ENCODE data around the gene CALHM1.

CALHM1 gene

DNA sequence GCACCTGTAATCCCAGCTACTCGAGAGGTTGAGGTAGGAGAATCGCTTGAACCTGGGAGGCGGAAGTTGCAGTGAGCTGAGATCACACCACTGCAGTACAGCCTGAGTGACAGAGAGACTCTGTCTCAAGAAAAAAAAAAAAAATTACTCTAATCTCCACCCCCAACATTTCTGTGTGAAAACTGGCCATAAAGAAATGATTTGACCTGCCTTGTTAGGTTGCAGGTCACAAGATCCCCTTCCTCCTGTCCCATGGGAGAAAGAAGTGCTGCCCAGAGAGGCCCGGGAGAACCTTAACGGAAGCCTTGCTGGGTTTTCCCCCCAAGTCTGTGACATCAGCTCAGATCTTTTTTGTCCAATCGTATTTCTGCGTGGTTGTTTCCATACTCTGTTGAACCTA, 8.7 kb upstream of the CALHM1 start:
- Histone ChIP-seq H3K4me2 (ENCODE audit: low read depth, low read length) (no peak overlapping the region), H3K9me3 (replicated peaks; ENCODE audit: insufficient read depth, low read length) (no peaks in the 10 kb centered on the region), H3K79me2 (ENCODE audit: low read length) (no peaks in the 10 kb centered on the region), H4K20me1 (ENCODE audit: insufficient read depth, low read length) (no peaks in the 10 kb centered on the region), H3K9ac (ENCODE audit: low read length) (no peak overlapping the region), H3K4me3 (ENCODE audit: low read length) (no peak overlapping the region), H3K9me2 (replicated peaks; ENCODE audit: insufficient read depth, low read length) (no peaks in the 10 kb centered on the region), H3K36me3 (replicated peaks; ENCODE audit: insufficient read depth, low read length) (no peaks in the 10 kb centered on the region), H2AFZ (ENCODE audit: low read length) (no peak overlapping the region), H3K4me1 (ENCODE audit: low read length) (peaks cover 16% of the 10 kb centered on the region), H3K27ac (ENCODE audit: low read length) (no peak overlapping the region), H3F3A (ENCODE audit: insufficient read depth, low read length) (peaks cover 21% of the 10 kb centered on the region), H3K27me3 (replicated peaks; ENCODE audit: insufficient read depth, low read length) (no peaks in the 10 kb centered on the region)
- TF ChIP-seq EZH2 (optimal IDR thresholded peaks at IDR 0.05; ENCODE audit: low read depth, low read length) (no peak), EZH2phosphoT487 (IDR thresholded peaks at IDR 0.05; ENCODE audit: low read length) (no peak), CTCF (IDR thresholded peaks at IDR 0.05; ENCODE audit: low read length) (no peak)
- no peak for DNase-seq

DNA sequence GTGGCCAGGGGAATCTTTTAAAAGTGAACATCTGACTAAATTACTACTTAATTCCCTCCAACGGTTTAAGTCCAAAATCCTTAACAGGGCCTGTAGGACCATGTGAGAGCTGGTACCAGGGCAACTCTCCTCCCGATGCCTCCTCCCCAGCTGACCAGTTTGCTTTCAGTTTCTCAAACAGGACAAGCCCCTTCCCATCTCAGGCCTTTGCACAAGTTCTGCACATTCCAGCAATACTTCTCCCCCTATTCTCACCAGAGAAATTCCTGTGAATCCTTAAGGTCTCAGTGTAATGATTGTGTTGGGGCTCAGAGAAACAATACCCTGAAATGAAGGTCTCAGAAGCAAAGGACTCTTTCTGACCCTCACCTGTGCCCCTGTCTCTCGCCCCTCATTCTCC, 8.0 kb upstream of the CALHM1 start:
- H3K4me3 ChIP-seq (ENCODE audit: low read length) = no peak overlapping the region
- peaks cover 14% of the 10 kb centered on the region for H3F3A ChIP-seq (ENCODE audit: insufficient read depth, low read length)
- H3K79me2 ChIP-seq (ENCODE audit: low read length) = no peaks in the 10 kb centered on the region
- no peak overlapping the region for H3K9ac ChIP-seq (ENCODE audit: low read length)
- no peak overlapping the region for H3K4me2 ChIP-seq (ENCODE audit: low read depth, low read length)
- H3K9me3 ChIP-seq (replicated peaks; ENCODE audit: insufficient read depth, low read length) = no peaks in the 10 kb centered on the region
- H3K27me3 ChIP-seq (replicated peaks; ENCODE audit: insufficient read depth, low read length) = no peaks in the 10 kb centered on the region
- H2AFZ ChIP-seq (ENCODE audit: low read length) = no peak overlapping the region
- H3K27ac ChIP-seq (ENCODE audit: low read length) = no peak overlapping the region
- no peak for DNase-seq
- TF ChIP-seq EZH2 (optimal IDR thresholded peaks at IDR 0.05; ENCODE audit: low read depth, low read length) = no peak
- no peak for TF ChIP-seq EZH2phosphoT487 (IDR thresholded peaks at IDR 0.05; ENCODE audit: low read length)
- TF ChIP-seq CTCF (IDR thresholded peaks at IDR 0.05; ENCODE audit: low read length) = no peak
- H3K9me2 ChIP-seq (replicated peaks; ENCODE audit: insufficient read depth, low read length) = no peaks in the 10 kb centered on the region
- peaks cover 9% of the 10 kb centered on the region for H3K4me1 ChIP-seq (ENCODE audit: low read length)
- no peaks in the 10 kb centered on the region for H3K36me3 ChIP-seq (replicated peaks; ENCODE audit: insufficient read depth, low read length)
- no peaks in the 10 kb centered on the region for H4K20me1 ChIP-seq (ENCODE audit: insufficient read depth, low read length)

- Histone ChIP-seq H3K4me1 (ENCODE audit: low read length) (peaks cover 3% of the 10 kb centered on the region), H3K36me3 (replicated peaks; ENCODE audit: insufficient read depth, low read length) (no peaks in the 10 kb centered on the region), H3K9ac (ENCODE audit: low read length) (no peak overlapping the region), H3K27ac (ENCODE audit: low read length) (no peak overlapping the region), H3K9me3 (replicated peaks; ENCODE audit: insufficient read depth, low read length) (no peaks in the 10 kb centered on the region), H2AFZ (ENCODE audit: low read length) (no peak overlapping the region), H3K4me3 (ENCODE audit: low read length) (no peak overlapping the region), H3K27me3 (replicated peaks; ENCODE audit: insufficient read depth, low read length) (no peaks in the 10 kb centered on the region), H3K4me2 (ENCODE audit: low read depth, low read length) (no peak overlapping the region), H3F3A (ENCODE audit: insufficient read depth, low read length) (peaks cover 3% of the 10 kb centered on the region), H3K9me2 (replicated peaks; ENCODE audit: insufficient read depth, low read length) (no peaks in the 10 kb centered on the region), H3K79me2 (ENCODE audit: low read length) (no peaks in the 10 kb centered on the region), H4K20me1 (ENCODE audit: insufficient read depth, low read length) (no peaks in the 10 kb centered on the region)
- no peak for TF ChIP-seq EZH2 (optimal IDR thresholded peaks at IDR 0.05; ENCODE audit: low read depth, low read length)
- TF ChIP-seq CTCF (IDR thresholded peaks at IDR 0.05; ENCODE audit: low read length) = no peak
- TF ChIP-seq EZH2phosphoT487 (IDR thresholded peaks at IDR 0.05; ENCODE audit: low read length) = no peak
- no peak for DNase-seq
Measured at GRCh38 chr10:103465411-103466179, 6.9 kb upstream of the CALHM1 start.
